Measurements from ENCODE around the gene LPAR2. TPM values are rescaled to one million over a fixed set of nuclear protein-coding genes. Genes with fewer than 3 reads are reported as not detected.
A peak's percentile ranks its signal among the peaks of the same experiment; 100 is the strongest.

The LPAR2 gene
- total and polyA plus RNA-seq, 2 of the 13 experiments (the other 11 are each of a cell fraction or from before 2014, with no cell fraction given) = 0.86 to 3.6 TPM

GRCh38 chr19:19643158-19644053, 15.4 kb upstream of the LPAR2 start, which contains the start of gene GMIP (continued):
- TF ChIP-seq ARID4A (CRISPR knock-in tag; IDR thresholded peaks at IDR 0.05; ENCODE audit: borderline replicate concordance) (peak; percentile 51; the same call in 1 of the 2 replicates), LCORL (IDR thresholded peaks at IDR 0.05) (no peak), LCORL (CRISPR knock-in tag; IDR thresholded peaks at IDR 0.05) (0 out of 2 replicates have a peak, but pooled peaks have one; percentile 40), NKX3-1 (CRISPR knock-in tag; IDR thresholded peaks at IDR 0.05) (no peak), CHD4 (IDR thresholded peaks at IDR 0.05; ENCODE audit: borderline replicate concordance, low read length) (peak; percentile 72; the same call in 1 of the 2 replicates), ZBTB7B (CRISPR knock-in tag; IDR thresholded peaks at IDR 0.05) (0 out of 2 replicates have a peak, but pooled peaks have one; percentile 65), ZNF547 (CRISPR knock-in tag; IDR thresholded peaks at IDR 0.05) (peak; percentile 16; the same call in 1 of the 2 replicates), ZMAT3 (CRISPR knock-in tag; conservative IDR thresholded peaks at IDR 0.05) (0 out of 2 replicates have a peak, but pooled peaks have one; percentile 34), ZNF441 (CRISPR knock-in tag; IDR thresholded peaks at IDR 0.05; ENCODE audit: borderline replicate concordance) (no peak), ZNF713 (CRISPR knock-in tag; IDR thresholded peaks at IDR 0.05) (no peak), E2F1 (CRISPR knock-in tag; IDR thresholded peaks at IDR 0.05) (no peak), MYC (CRISPR knock-in tag; IDR thresholded peaks at IDR 0.05; ENCODE audit: borderline replicate concordance) (0 out of 2 replicates have a peak, but pooled peaks have one; percentile 14), ZBTB10 (CRISPR knock-in tag; IDR thresholded peaks at IDR 0.05; ENCODE audit: borderline replicate concordance) (0 out of 2 replicates have a peak, but pooled peaks have one; percentile 36), SRY (CRISPR knock-in tag; IDR thresholded peaks at IDR 0.05) (no peak), POLR2A (IDR thresholded peaks at IDR 0.05; ENCODE audit: insufficient read depth in 1 of 2, low read depth in 2 of 2, low read length in 2 of 2) (peak in 1 of 2 experiments; percentile 60; a peak in 2 of 4 replicates), ZBTB1 (CRISPR knock-in tag; IDR thresholded peaks at IDR 0.05; ENCODE audit: borderline replicate concordance) (no peak), SMC3 (IDR thresholded peaks at IDR 0.05; ENCODE audit: low read length) (peak; percentile 63), MTF2 (CRISPR knock-in tag; IDR thresholded peaks at IDR 0.05; ENCODE audit: borderline replicate concordance) (no peak), STAG1 (CRISPR knock-in tag; IDR thresholded peaks at IDR 0.05) (peak; percentile 80), ZNF343 (CRISPR knock-in tag; IDR thresholded peaks at IDR 0.05) (0 out of 2 replicates have a peak, but pooled peaks have one; percentile 55), RBFOX2 (IDR thresholded peaks at IDR 0.05; ENCODE audit: low read depth, low read length) (peak; percentile 76)

All from HepG2 (cell line).